Esophagus (tissue), 2 donors: ENCODE results near the gene C1orf115. TPM values are rescaled to one million over a fixed set of nuclear protein-coding genes. Genes with fewer than 3 reads are reported as not detected.

Experiments
- H3K27ac ChIP-seq, 2 donors: one replicate each; pipeline ENCODE4 v1.5.1; 2013; ENCODE audit warnings: low read depth in 2 of 2, mild to moderate bottlenecking in 2 of 2, inconsistent platforms in 1 of 2, low read length in 1 of 2, moderate library complexity in 1 of 2
- H3K27me3 ChIP-seq, 2 donors: one replicate each; pipeline ENCODE4 v1.6.1; 2013; ENCODE audit warnings: low read length in 2 of 2, control low read depth in 1 of 2, mild to moderate bottlenecking in 1 of 2; ENCODE audit not compliant: insufficient read depth in 2 of 2, control insufficient read depth in 1 of 2
- H3K36me3 ChIP-seq, 2 donors: one replicate each; pipeline ENCODE4 v1.6.1; 2013; ENCODE audit warnings: low read length in 1 of 2; ENCODE audit not compliant: control insufficient read depth in 2 of 2, insufficient read depth in 2 of 2
- H3K4me1 ChIP-seq, 2 donors: one replicate each; pipeline ENCODE4 v1.6.1; 2013; ENCODE audit warnings: low read length in 1 of 2; ENCODE audit not compliant: control insufficient read depth in 2 of 2, insufficient read depth in 2 of 2
- H3K4me3 ChIP-seq, 2 donors: one replicate each; pipeline ENCODE4 v1.5.1; 2013; ENCODE audit warnings: low read length in 2 of 2, mild to moderate bottlenecking in 2 of 2, low read depth in 1 of 2, moderate library complexity in 1 of 2
- H3K9me3 ChIP-seq, 2 donors: one replicate each; pipeline ENCODE4 v1.6.1; 2013; ENCODE audit warnings: mild to moderate bottlenecking in 2 of 2, low read depth in 1 of 2, low read length in 1 of 2, moderate library complexity in 1 of 2; ENCODE audit not compliant: control insufficient read depth in 2 of 2, insufficient read depth in 1 of 2
- WGBS, 2 donors: extraction: QIAGEN DNeasy Blood & Tissue Kit; methylation state at CpG; one replicate each; pipeline ENCODE4 v1.1.7; 2013; 5-methylcytosine and 5-hydroxymethylcytosine counted together
- polyA plus RNA-seq, 2 donors: library from polyadenylated mRNA; stranded (reverse); fragments of 200-250 nt; gene quantifications; one replicate each; pipeline ENCODE4 v1.2.3, GENCODE V29; 2013
- donor health status: healthy with polysubstance abuse.
- donor health status: Bipolar disorder and iron deficiency.

Gene C1orf115
- polyA plus RNA-seq, 2 donors, result 1.9 to 2.6 TPM

GRCh38 chr1:220748089-220748934 lies 58.1 kb downstream of the C1orf115 start, which contains the start of gene MTARC2:
TSS of gene MTARC2 (plus strand) at chr1:220748322. CDS start at chr1:220748532, 210 bp downstream.
- Histone ChIP-seq H3K36me3 (no peaks in the 10 kb centered on the region), H3K9me3 (no peaks in the 10 kb centered on the region), H3K27me3 (no peaks in the 10 kb centered on the region), H3K4me1 (peaks cover 0 to 4% of the 10 kb centered on the region in 2 donors), H3K27ac (peak within 1 kb of the TSS; percentile 62 to 71), H3K4me3 (peak within 1 kb of the TSS; percentile 68 to 72)
- 1 to 3% methylated on average over 72 to 77 of the region's 77 CpGs for WGBS, 2 donors

Other genes with a start within 250 kb of the C1orf115 start
- gene MARK1, start 162.2 kb upstream of the C1orf115 start, polyA plus RNA-seq, result 1 to 10 TPM; 3.4 to 3.8 TPM
- gene MTARC2, start 58.0 kb downstream of the C1orf115 start, polyA plus RNA-seq, result 1 to 10 TPM; 5.0 to 6.0 TPM
- 1 to 10 TPM; 6.0 to 8.3 TPM for gene MTARC1, start 96.5 kb downstream of the C1orf115 start, polyA plus RNA-seq
- gene HLX, start 189.1 kb downstream of the C1orf115 start, polyA plus RNA-seq, result 1 to 10 TPM; 1.4 to 1.8 TPM